ENCODE results near the gene BCL2L15.

GRCh38 chr1:113849072-113849471, 38.3 kb downstream of the BCL2L15 start:
- TF ChIP-seq CTCF (IDR thresholded peaks at IDR 0.05; ENCODE audit: low read depth, low read length), result no peak
- TF ChIP-seq POLR2A (IDR thresholded peaks at IDR 0.05; ENCODE audit: extremely low read depth, insufficient read length), result no peak
